ENCODE measurements around the gene SPTB. TPM values are rescaled to one million over a fixed set of nuclear protein-coding genes. Genes with fewer than 3 reads are reported as not detected.

The SPTB gene
- total RNA-seq, 1 donor from 2014 or later: not detected

GRCh38 chr14:64702493-64703394 is 177.0 kb downstream of the SPTB start:
- intact Hi-C loops (cut with micrococcal nuclease): loop anchor here (10.0 kb wide), 1 partner anchor 392 kb away; no protein-coding TSS in a partner anchor

- intact Hi-C loops (cut with micrococcal nuclease): loop anchor here (10.0 kb wide), 1 partner anchor 393 kb away; no protein-coding TSS in a partner anchor
Measured at GRCh38 chr14:64701660-64702059, 178.0 kb downstream of the SPTB start.

GRCh38 chr14:64700894-64701293 is 178.8 kb downstream of the SPTB start:
- intact Hi-C loops (cut with micrococcal nuclease): loop anchor here (10.0 kb wide), 1 partner anchor 394 kb away; no protein-coding TSS in a partner anchor

- intact Hi-C loops (cut with micrococcal nuclease): loop anchor here (10.0 kb wide), 1 partner anchor 395 kb away; no protein-coding TSS in a partner anchor
Measured at GRCh38 chr14:64700290-64700689, 179.4 kb downstream of the SPTB start.

GRCh38 chr14:64698903-64699302 is 180.8 kb downstream of the SPTB start:
- intact Hi-C loops (cut with micrococcal nuclease): loop anchor here (1.0 kb wide), 1 partner anchor 8 kb away; no protein-coding TSS in a partner anchor

- intact Hi-C loops (cut with micrococcal nuclease): no loop called here
Measured at GRCh38 chr14:64696355-64696857, 183.3 kb downstream of the SPTB start.

Other genes with a start within 250 kb of the SPTB start
- 53.8 and 54.4 TPM in 2 replicates for gene PLEKHG3, start 175.5 kb downstream of the SPTB start, total RNA-seq
- gene CHURC1, start 34.5 kb upstream of the SPTB start, total RNA-seq: 57.8 and 67.9 TPM in 2 replicates
- gene GPX2, start 62.8 kb upstream of the SPTB start, total RNA-seq: not detected in 2 replicates
- gene RAB15, start 92.4 kb upstream of the SPTB start, total RNA-seq: 5.7 and 6.3 TPM in 2 replicates
- gene FNTB, start 107.0 kb upstream of the SPTB start, total RNA-seq: 9.7 and 13.1 TPM in 2 replicates
- gene MAX, start 222.6 kb upstream of the SPTB start, total RNA-seq: 154 and 160 TPM in 2 replicates

Measured in T-helper 1 cell treated with Interleukin-12 subunit alpha and Interleukin-12 subunit beta and Interleukin-4 antibody, amounts not matched to agents 30 ng/mL and 1 ng/mL, for 36 hours (primary cell).